ENCODE measurements around the gene MAP3K12. TPM values are rescaled to one million over a fixed set of nuclear protein-coding genes. Genes with fewer than 3 reads are reported as not detected.

Gene MAP3K12
- total RNA-seq, 3 donors from 2014 or later: 3.2 to 18.8 (median 8.9) TPM

GRCh38 chr12:53474819-53475218, 24.4 kb downstream of the MAP3K12 start:
- H3K4me1 ChIP-seq (ENCODE audit: low read depth): peaks cover 9% of the 10 kb centered on the region
- intact Hi-C loops (cut with DNase I, micrococcal nuclease): no loop called here
- peaks cover 7% of the 10 kb centered on the region for H3K36me3 ChIP-seq (ENCODE audit: low read depth)
- TF ChIP-seq CTCF (IDR thresholded peaks at IDR 0.05): no peak
- no peaks in the 10 kb centered on the region for H3K9me3 ChIP-seq
- H3K4me3 ChIP-seq: no peak overlapping the region
- DNase-seq: no peak
- ATAC-seq: no peak

GRCh38 chr12:53474077-53474476, 25.2 kb downstream of the MAP3K12 start:
- Histone ChIP-seq H3K4me3 (no peak overlapping the region), H3K9me3 (no peaks in the 10 kb centered on the region), H3K4me1 (ENCODE audit: low read depth) (peaks cover 9% of the 10 kb centered on the region), H3K36me3 (ENCODE audit: low read depth) (peaks cover 13% of the 10 kb centered on the region)
- no peak for TF ChIP-seq CTCF (IDR thresholded peaks at IDR 0.05)
- DNase-seq: no peak
- no peak for ATAC-seq
- intact Hi-C loops (cut with DNase I, micrococcal nuclease): no loop called here

- H3K4me3 ChIP-seq: no peak overlapping the region
- ATAC-seq: no peak
- peaks cover 28% of the 10 kb centered on the region for H3K36me3 ChIP-seq (ENCODE audit: low read depth)
- TF ChIP-seq CTCF (IDR thresholded peaks at IDR 0.05): no peak
- peaks cover 9% of the 10 kb centered on the region for H3K4me1 ChIP-seq (ENCODE audit: low read depth)
- no peaks in the 10 kb centered on the region for H3K9me3 ChIP-seq
- DNase-seq: no peak
- intact Hi-C loops (cut with DNase I, micrococcal nuclease): no loop called here
Observed at GRCh38 chr12:53472056-53472582, 27.1 kb downstream of the MAP3K12 start.

- intact Hi-C loops (cut with DNase I, micrococcal nuclease): no loop called here
- ATAC-seq: no peak
- Histone ChIP-seq H3K9me3 (no peaks in the 10 kb centered on the region), H3K36me3 (ENCODE audit: low read depth) (peaks cover 42% of the 10 kb centered on the region), H3K4me3 (no peak overlapping the region), H3K4me1 (ENCODE audit: low read depth) (peaks cover 4% of the 10 kb centered on the region)
- DNase-seq: no peak
- TF ChIP-seq CTCF (IDR thresholded peaks at IDR 0.05): no peak
Observed at GRCh38 chr12:53468282-53468681, 31.0 kb downstream of the MAP3K12 start.

- H3K36me3 ChIP-seq (ENCODE audit: low read depth): peaks cover 42% of the 10 kb centered on the region
- DNase-seq (no peak), ATAC-seq (no peak)
- no peaks in the 10 kb centered on the region for H3K9me3 ChIP-seq
- no peak overlapping the region for H3K4me3 ChIP-seq
- peaks cover 4% of the 10 kb centered on the region for H3K4me1 ChIP-seq (ENCODE audit: low read depth)
- intact Hi-C loops (cut with DNase I, micrococcal nuclease): no loop called here
- TF ChIP-seq CTCF (IDR thresholded peaks at IDR 0.05): no peak
Observed at GRCh38 chr12:53467880-53468279, 31.4 kb downstream of the MAP3K12 start.

- Histone ChIP-seq H3K36me3 (ENCODE audit: low read depth) (peaks cover 42% of the 10 kb centered on the region), H3K9me3 (no peaks in the 10 kb centered on the region), H3K4me1 (ENCODE audit: low read depth) (peaks cover under 1% of the 10 kb centered on the region), H3K4me3 (no peak overlapping the region)
- no peak for ATAC-seq
- no peak for TF ChIP-seq CTCF (IDR thresholded peaks at IDR 0.05)
- no peak for DNase-seq
- intact Hi-C loops (cut with DNase I, micrococcal nuclease): no loop called here
Observed at GRCh38 chr12:53467082-53467481, 32.2 kb downstream of the MAP3K12 start.

All from mucosa of descending colon (tissue), 3 donors.